ENCODE results near the gene DDC. TPM values are rescaled to one million over a fixed set of nuclear protein-coding genes. Genes with fewer than 3 reads are reported as not detected.

The DDC gene
- total RNA-seq, 1 experiment from 2014 or later: not detected

GRCh38 chr7:50472427-50472826 is 92.8 kb downstream of the DDC start:
- H3K4me3 ChIP-seq: no peak overlapping the region
- POLR2A ChIA-PET (ENCODE audit: unreplicated experiment): no interaction called here

GRCh38 chr7:50471970-50472369 is 93.2 kb downstream of the DDC start:
- Histone ChIP-seq H3K79me2 (ENCODE audit: low read depth) (no peaks in the 10 kb centered on the region), H2AFZ (no peak overlapping the region), H3K27ac (no peak overlapping the region), H3K36me3 (ENCODE audit: low read depth) (no peaks in the 10 kb centered on the region), H3K4me2 (no peak overlapping the region), H3K4me3 (no peak overlapping the region), H3F3A (ENCODE audit: insufficient read depth, low read depth) (no peaks in the 10 kb centered on the region), H4K20me1 (ENCODE audit: insufficient read depth) (no peaks in the 10 kb centered on the region), H3K4me1 (replicated peaks; ENCODE audit: insufficient read depth) (peaks cover 4% of the 10 kb centered on the region), H3K9me2 (ENCODE audit: insufficient read depth) (no peaks in the 10 kb centered on the region), H3K27me3 (ENCODE audit: insufficient read depth, low read depth) (no peaks in the 10 kb centered on the region), H3K9me3 (ENCODE audit: insufficient read depth, low read depth) (no peaks in the 10 kb centered on the region)
- ChIA-PET POLR2A (ENCODE audit: unreplicated experiment) (no interaction called here), CTCF (no interaction called here)
- TF ChIP-seq CTCF (conservative IDR thresholded peaks at IDR 0.05) (no peak), EZH2 (IDR thresholded peaks at IDR 0.05; ENCODE audit: low read depth) (no peak)
- BruUV-seq (replicated peaks): no TSS peak
- intact Hi-C loops (cut with micrococcal nuclease; ENCODE audit: unreplicated experiment): no loop called here
- no peak for DNase-seq

More at GRCh38 chr7:50472427-50472826, 92.8 kb downstream of the DDC start:
- Histone ChIP-seq H4K20me1 (ENCODE audit: insufficient read depth) (no peaks in the 10 kb centered on the region), H3K79me2 (ENCODE audit: low read depth) (no peaks in the 10 kb centered on the region), H3K4me1 (replicated peaks; ENCODE audit: insufficient read depth) (peaks cover 4% of the 10 kb centered on the region), H2AFZ (no peak overlapping the region), H3K9me3 (ENCODE audit: insufficient read depth, low read depth) (no peaks in the 10 kb centered on the region), H3K4me2 (no peak overlapping the region), H3K36me3 (ENCODE audit: low read depth) (no peaks in the 10 kb centered on the region), H3K9me2 (ENCODE audit: insufficient read depth) (no peaks in the 10 kb centered on the region), H3K27me3 (ENCODE audit: insufficient read depth, low read depth) (no peaks in the 10 kb centered on the region), H3F3A (ENCODE audit: insufficient read depth, low read depth) (no peaks in the 10 kb centered on the region), H3K27ac (no peak overlapping the region)
- DNase-seq: no peak
- CTCF ChIA-PET: no interaction called here
- BruUV-seq (replicated peaks): no TSS peak
- intact Hi-C loops (cut with micrococcal nuclease; ENCODE audit: unreplicated experiment): no loop called here
- TF ChIP-seq CTCF (conservative IDR thresholded peaks at IDR 0.05) (no peak), EZH2 (IDR thresholded peaks at IDR 0.05; ENCODE audit: low read depth) (no peak)

- CTCF ChIA-PET: no interaction called here
Measured at GRCh38 chr7:50470250-50471163, 94.7 kb downstream of the DDC start.

More at GRCh38 chr7:50470250-50471163, 94.7 kb downstream of the DDC start:
- Histone ChIP-seq H3K27me3 (ENCODE audit: insufficient read depth, low read depth) (no peaks in the 10 kb centered on the region), H3K27ac (no peak overlapping the region), H3K36me3 (ENCODE audit: low read depth) (no peaks in the 10 kb centered on the region), H3K79me2 (ENCODE audit: low read depth) (no peaks in the 10 kb centered on the region), H3K9me3 (ENCODE audit: insufficient read depth, low read depth) (no peaks in the 10 kb centered on the region), H3K4me1 (replicated peaks; ENCODE audit: insufficient read depth) (peaks cover 4% of the 10 kb centered on the region), H3K4me3 (no peak overlapping the region), H2AFZ (no peak overlapping the region), H3K4me2 (no peak overlapping the region), H3K9me2 (ENCODE audit: insufficient read depth) (no peaks in the 10 kb centered on the region), H3F3A (ENCODE audit: insufficient read depth, low read depth) (no peaks in the 10 kb centered on the region), H4K20me1 (ENCODE audit: insufficient read depth) (no peaks in the 10 kb centered on the region)
- DNase-seq: no peak
- POLR2A ChIA-PET (ENCODE audit: unreplicated experiment): no interaction called here
- no peak for TF ChIP-seq EZH2 (IDR thresholded peaks at IDR 0.05; ENCODE audit: low read depth)
- no peak for TF ChIP-seq CTCF (conservative IDR thresholded peaks at IDR 0.05)
- BruUV-seq (replicated peaks): no TSS peak
- intact Hi-C loops (cut with micrococcal nuclease; ENCODE audit: unreplicated experiment): no loop called here

All from PC-9 (cell line).